ENCODE measurements around the gene OPALIN.

DNA sequence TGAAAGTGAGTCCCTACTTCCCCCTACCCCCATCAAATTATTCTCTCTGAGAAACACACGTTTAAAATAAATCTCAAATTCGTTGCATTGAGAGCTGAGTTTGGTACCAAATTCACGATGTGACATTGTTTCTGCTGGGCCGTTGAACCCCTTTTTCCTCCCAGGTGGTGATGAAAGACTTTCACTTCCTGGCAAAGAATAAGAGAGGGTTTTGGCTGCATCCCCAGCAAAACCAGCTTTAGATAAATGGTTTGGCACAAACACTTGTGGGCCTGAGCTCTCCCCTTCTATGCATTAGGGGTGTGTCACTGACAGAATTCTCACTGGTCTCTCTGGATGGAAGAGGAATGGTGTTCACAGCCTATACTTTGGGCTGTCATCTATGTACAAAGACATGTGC, 63.3 kb downstream of the OPALIN start:
- no peak for TF ChIP-seq CTCF (IDR thresholded peaks at IDR 0.05; ENCODE audit: low read length)
- TF ChIP-seq EZH2 (IDR thresholded peaks at IDR 0.05; ENCODE audit: borderline replicate concordance, low read length), result no peak
